ENCODE results near the gene ITGB7.
A peak's percentile ranks its signal among the peaks of the same experiment; 100 is the strongest.

ITGB7 gene, protein sequence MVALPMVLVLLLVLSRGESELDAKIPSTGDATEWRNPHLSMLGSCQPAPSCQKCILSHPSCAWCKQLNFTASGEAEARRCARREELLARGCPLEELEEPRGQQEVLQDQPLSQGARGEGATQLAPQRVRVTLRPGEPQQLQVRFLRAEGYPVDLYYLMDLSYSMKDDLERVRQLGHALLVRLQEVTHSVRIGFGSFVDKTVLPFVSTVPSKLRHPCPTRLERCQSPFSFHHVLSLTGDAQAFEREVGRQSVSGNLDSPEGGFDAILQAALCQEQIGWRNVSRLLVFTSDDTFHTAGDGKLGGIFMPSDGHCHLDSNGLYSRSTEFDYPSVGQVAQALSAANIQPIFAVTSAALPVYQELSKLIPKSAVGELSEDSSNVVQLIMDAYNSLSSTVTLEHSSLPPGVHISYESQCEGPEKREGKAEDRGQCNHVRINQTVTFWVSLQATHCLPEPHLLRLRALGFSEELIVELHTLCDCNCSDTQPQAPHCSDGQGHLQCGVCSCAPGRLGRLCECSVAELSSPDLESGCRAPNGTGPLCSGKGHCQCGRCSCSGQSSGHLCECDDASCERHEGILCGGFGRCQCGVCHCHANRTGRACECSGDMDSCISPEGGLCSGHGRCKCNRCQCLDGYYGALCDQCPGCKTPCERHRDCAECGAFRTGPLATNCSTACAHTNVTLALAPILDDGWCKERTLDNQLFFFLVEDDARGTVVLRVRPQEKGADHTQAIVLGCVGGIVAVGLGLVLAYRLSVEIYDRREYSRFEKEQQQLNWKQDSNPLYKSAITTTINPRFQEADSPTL

DNA sequence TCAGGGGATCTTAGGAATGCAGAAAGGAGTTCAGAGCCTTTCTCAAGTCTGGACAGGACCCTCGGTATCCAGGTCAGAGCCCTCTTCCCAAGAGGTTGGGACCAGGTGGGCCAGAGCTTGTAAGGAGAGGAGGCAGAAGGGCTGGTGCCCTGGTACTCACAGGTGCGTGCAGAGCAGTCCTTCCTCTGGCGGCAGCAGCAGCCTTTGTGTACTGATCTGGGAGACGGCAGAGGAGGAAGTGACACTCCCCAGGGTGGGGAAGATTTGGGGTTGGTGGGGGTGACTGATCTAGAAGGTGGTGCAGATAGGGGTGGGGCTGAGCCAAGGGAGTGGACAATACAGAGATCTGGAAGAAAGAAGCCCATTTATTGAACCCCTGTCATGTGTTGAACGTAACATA is at the start of gene ITGB7:
Gene ITGB7, minus strand, starts transcription at position 210 of the 400 bp plus-strand sequence. CDS start 6,808 bp downstream, outside the sequence.
- peak; percentile 51 for DNase-seq

DNA sequence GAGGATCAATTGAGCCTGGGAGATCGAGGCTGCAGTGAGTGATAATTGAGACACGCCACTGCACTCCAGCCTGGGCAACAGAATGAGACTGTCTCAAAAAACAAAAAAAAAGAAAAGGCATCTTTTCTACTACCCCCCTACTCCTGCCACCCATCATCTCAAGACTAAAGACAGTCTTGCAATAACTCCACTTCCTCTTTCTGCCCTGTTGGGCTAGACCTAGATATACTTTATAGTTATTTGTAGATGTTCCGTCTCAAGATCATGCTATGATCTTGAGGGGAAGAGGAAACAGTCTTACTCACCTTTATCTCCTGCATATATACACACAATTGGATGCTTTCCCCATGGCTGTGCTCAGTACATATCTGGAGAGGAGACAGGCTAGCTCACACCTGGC is 48.9 kb upstream of the ITGB7 start:
- no peak for DNase-seq

- DNase-seq: no peak
Observed at GRCh38 chr12:53254816-53255545, 47.9 kb upstream of the ITGB7 start.

DNA sequence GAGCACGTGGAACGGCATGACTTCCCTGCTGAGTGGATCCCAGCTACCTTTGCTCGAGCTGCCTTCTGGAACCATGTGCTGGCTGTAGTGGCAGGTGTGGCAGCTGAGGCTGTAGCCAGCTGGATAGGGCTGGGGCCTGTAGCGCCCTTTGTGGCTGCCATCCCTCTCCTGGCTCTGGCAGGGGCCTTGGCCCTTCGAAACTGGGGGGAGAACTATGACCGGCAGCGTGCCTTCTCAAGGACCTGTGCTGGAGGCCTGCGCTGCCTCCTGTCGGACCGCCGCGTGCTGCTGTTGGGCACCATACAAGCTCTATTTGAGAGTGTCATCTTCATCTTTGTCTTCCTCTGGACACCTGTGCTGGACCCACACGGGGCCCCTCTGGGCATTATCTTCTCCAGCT is 46.2 kb upstream of the ITGB7 start:
- no peak for DNase-seq

DNA sequence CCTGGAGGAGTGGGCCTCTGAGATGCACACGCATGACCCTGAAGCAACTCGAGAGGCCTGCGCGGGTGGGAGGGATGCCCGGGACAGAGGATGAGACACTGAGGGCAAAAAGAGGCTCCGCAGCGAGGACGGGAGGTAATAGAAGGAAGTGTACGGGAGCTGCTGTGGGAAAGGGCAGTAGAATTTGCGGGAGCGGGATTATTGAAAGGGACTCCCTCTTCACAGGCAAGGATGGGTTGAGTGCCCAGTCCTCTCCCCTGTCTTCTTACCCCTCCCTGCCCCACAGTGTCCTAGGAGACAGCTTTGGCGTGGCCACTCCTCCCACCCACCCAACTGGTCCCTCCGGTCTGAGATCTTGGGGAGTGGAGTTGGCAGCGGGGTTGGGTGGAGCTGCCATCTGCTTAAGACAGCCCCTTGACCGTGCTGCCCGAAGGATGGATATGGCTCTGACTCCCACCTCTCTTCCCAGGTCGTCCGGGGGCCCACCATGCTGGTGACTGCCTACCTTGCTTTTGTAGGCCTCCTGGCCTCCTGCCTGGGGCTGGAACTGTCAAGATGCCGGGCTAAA is 45.4 kb upstream of the ITGB7 start:
- no peak for DNase-seq

- DNase-seq: peak; percentile 69
Observed at GRCh38 chr12:53251477-53252348, 44.7 kb upstream of the ITGB7 start.

- no peak for DNase-seq
Observed at GRCh38 chr12:53245286-53245685, 38.2 kb upstream of the ITGB7 start.

DNA sequence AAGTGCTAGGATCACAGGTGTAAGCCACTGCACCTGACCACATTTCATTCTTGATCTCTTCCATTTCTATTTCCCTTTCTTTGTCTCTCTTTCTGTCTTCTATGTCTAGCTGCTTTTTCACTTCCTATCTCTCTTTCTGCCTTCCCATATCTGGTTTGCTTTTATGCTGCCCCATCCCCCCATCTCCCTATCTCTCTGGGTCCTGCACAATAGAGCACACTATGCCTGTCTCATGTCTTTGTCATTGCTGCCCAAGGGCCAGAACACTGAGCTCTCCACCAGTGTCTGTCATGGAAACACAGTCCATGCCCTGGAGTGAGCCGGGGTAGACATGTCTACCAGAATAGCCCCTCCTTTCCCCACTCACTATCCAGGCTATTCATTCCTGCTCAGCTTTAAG is 37.3 kb upstream of the ITGB7 start:
- no peak for DNase-seq

- DNase-seq: no peak
Observed at GRCh38 chr12:53241623-53242412, 34.8 kb upstream of the ITGB7 start.

DNA sequence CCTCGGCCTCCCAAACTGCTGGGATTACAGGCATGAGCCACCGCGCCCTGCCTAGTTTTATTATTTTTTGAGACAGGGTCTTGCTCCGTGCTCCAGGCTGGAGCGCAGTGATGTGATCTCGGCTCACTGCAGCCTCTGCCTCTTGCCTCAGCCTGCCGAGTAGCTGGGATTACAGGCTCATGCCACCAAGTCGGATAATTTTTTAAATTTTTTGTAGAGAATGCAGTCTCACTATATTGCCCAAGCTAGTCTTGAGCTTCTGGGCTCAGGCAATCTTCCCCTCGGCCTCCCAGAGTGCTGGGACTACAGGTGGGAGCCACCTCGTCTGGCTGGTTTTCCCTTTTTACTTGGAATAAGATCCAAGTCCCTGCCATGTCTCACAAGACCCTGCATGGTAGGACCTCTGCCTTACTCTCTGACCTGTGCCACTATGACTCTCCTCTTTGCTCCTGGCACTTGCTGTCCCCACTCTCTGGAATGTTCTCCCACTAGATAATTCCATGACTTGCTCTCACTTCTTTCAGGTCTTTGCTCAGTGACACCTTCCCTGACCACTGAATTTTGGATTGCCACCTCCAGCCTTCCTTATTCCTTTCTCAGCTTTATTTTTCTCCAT is 32.7 kb upstream of the ITGB7 start:
- DNase-seq: no peak

GRCh38 chr12:53236443-53237111 is 29.5 kb upstream of the ITGB7 start:
- DNase-seq: no peak

- DNase-seq: no peak
Observed at GRCh38 chr12:53235742-53236442, 28.8 kb upstream of the ITGB7 start.

DNA sequence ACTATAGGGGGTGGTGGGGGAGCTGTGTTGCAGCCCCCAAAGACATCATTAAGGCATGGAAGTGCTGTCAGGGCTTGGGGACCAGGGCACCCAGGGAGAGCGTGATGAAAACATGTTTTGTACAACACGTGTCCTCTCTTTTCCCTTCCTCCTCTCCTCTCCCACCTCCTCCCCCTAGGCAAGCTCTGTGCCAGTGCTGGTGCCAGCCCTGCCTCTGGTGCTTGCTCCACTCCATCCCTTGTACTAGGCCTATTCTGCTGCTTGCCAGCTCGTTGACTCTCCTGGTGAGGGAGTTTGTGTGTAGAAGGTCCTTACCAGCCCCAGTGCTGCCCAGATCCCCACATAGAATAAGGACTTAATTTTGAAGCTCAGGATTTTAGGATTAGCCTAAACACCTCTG is 28.1 kb upstream of the ITGB7 start:
- no peak for DNase-seq

DNA sequence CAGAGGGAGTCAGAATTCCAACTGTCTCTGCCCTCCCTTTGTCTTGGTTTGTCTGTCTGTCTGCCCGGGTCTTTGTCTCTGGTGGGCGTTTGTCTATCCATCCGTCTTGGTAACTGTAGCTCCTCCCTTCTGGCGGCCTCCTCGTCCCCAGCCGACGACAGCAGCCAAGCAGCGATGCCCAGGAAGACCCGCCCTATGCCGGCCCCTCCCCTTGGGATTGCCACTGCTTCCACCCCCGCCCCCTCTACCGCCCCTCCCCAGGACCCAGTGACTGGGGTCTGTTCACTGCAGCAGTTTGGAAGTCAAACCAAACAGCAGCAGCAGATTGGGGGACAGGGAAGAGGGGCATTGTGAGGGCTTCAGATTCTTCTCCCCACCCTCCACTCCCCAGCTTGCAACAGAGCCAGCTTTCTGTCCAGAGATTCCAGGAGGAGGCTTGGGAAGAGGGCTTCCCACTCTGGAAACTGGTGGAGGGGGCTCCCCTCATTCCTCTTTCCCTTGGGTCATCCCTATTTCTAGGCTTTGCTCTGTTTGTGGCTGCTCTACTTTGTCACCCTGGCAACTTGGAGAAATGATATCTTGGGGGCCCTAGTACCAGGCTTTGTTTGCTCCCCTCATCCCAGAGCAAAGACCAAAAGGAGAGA is 27.3 kb upstream of the ITGB7 start:
- DNase-seq: no peak

- DNase-seq: no peak
Observed at GRCh38 chr12:53233671-53234121, 26.6 kb upstream of the ITGB7 start.

DNA sequence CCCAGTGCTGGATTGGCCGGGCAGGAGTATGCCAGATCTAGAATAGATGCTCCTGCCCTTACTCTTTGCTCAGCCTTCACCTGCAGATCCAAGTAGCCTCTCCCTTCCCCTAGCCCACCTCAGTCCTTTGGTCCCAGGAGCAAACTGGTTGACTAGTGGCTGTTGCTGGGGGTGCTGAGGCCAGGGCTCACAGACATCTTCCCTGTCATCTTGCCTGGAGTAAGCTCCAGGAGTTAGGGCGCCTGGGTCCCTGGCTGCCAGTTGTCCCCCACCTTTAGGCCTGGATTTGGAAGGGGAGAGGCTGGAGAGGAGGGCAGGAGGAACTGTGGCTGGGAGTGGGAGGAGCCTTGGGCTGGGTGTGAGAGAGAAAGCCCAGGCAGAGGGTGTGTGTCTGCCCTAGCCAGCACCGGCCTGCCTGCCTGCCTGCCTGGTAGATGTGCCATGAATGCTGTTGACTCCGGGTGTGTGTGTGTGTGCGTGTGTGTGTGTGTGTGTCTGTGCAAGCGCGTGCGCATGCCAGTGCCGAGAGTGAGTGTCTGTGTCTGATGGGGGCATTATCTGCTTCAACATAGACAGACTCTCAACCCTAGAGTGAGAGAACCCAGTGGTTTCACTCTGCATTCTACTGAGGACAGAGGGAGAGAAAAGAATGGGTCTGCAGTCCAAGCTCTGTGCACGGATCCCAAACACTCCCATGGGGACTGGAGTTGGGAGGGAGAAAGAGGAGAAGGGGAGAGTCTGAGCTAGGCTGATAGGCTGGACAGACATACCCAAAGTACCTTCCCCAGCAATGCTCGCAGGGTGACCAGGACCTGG is 25.8 kb upstream of the ITGB7 start:
- DNase-seq: no peak

GRCh38 chr12:53231921-53232645 is 25.0 kb upstream of the ITGB7 start, which contains the start of gene RARG:
TSS of gene RARG (minus strand) at chr12:53232209. CDS start at chr12:53227545, 4,664 bp downstream.
- DNase-seq: peak; percentile 72

All from stimulated activated CD4-positive, alpha-beta T cell treated with anti-CD3 and anti-CD28 coated beads, Interleukin-12 subunit alpha, Interleukin-12 subunit beta, amount 100 ng/mL, for 4 hours (primary cell).